NCI-H2081 (cell line): Measurements from ENCODE around the gene UIMC1.
"Not testable (repeated sequence)": the region's sequence is repeated elsewhere in the genome, so short reads cannot be mapped to it uniquely, and the experiment has no call there.

Experiments
- DNase-seq, 2 experiments: peaks; one replicate each; lab custom pipeline; 2025; lab: John Stamatoyannopoulos, UW

Gene UIMC1

DNA sequence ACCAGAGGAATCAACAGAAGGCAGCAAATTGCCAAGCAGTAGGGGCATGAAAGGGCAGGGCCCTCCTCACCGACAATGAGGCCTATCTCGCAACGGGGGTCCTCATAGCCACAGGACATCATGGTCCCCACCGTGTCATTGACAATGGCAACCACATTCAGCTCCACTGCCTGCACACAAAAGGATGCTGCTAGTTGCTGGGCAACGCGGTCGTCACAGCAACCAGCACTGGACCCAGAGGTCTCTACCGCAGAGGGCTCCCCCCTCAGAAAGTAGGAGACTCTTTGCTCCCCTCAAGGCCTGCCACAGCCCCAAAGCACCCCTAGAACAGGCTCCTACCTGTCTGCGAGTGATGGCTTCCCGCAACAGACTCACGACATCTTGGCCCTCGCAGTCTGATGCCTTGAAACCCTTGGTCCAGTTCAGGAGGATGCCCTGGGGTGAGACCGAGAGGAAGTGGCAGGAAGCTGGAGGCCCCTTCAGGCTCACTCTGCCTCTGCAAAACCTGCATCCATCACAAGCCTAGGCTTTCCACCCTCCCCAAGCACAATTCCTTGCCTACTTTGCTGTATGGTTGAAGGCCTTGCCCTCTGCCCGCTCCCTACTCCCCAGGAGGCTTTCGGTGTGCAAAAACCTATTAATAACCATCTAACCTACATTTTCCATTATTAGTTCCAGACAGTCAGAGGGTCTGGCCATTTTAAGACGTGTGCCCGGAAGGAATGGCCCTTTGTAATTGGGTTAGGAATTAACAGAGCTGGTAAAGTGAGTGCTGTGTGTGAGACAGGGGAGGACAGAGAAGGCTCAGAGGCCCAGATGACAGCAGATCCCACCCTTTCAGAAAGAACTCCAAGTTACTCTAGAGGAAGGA is 122.6 kb downstream of the UIMC1 start:
- no peak for DNase-seq

DNA sequence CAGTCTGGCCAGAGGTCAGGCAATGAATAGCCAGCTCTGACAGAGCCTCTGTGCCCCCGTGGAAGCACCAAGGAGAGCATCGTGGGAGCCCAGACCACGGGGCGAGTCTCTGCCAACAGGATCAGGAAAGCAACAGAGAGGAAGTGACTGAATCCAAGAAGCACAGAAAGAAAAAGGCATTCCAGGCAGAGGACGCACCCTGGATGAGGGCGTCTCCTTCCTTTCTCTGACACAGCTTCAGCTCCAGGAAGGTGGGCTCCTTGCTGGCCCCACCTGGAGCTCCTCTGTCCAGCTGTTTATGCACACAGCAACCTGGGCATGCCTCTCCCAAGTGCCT is 124.0 kb downstream of the UIMC1 start:
- DNase-seq, result no peak

DNA sequence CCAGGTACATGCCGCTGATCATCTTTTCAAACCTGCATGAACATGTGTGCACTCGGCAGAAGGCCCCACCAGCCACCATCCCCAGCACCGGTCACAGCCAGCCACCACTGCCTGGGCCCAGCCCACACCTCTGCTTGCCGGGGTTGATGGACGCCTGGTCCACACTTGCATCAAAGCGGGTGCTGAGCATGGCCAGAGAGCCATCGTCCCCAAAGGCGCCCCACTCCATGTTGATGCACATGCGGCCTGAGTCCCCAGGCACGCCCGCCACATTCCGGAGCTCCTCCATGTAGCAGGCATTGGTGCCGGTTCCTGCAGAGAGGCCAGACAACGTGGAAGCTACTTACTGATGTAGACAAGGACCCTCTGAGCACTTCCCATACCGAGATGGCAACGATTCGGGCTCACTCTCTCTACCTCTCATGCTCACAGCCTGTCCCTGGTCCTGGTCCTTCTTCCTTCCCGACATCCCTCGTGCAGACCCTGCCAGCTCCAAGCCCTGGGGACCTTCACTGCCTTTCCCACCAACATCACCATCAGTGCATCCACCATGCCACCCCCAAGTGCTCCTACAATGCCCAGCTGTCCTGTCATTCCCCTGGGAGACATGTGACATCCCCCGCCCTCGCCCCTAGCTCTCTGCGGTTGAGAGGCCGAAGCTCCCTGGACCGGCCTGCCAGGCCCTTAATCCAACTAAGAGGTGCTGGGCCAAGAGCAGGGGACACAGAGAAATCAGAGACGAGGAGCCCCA is 124.6 kb downstream of the UIMC1 start:
- no peak for DNase-seq

- no peak for DNase-seq
Observed at GRCh38 chr5:176881021-176881749, 125.4 kb downstream of the UIMC1 start.

GRCh38 chr5:176880366-176881020 is 126.1 kb downstream of the UIMC1 start:
- DNase-seq, result no peak

DNA sequence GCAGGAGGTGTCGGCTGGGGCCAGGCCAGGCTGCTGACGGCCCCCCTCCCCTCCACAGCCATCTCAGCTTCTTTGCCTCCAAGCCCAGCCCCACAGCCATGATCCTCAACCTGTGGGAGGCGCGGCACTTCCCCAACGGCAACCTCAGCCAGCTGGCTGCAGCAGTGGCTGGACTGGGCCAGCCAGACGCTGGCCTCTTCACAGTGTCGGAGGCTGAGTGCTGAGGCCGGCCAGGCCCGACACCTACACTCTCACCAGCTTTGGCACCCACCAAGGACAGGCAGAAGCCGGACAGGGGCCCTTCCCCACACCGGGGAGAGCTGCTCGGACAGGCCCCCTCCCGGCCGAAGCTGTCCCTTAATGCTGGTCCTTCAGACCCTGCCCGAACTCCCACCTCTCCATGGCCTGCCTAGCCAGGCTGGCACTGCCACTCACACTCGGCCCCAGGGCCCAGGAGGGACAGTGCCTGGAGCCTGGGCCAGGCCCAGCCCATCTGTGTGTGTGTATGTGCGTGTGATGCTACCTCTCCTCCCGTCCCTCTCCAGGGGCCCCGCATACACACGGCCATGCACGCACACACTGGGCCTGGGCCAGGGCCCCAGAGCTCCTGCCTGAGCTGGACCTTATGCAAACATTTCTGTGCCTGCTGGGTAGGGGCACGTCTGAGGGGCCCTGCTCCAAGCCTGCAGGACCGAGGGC is 126.8 kb downstream of the UIMC1 start:
- DNase-seq, result no peak

DNA sequence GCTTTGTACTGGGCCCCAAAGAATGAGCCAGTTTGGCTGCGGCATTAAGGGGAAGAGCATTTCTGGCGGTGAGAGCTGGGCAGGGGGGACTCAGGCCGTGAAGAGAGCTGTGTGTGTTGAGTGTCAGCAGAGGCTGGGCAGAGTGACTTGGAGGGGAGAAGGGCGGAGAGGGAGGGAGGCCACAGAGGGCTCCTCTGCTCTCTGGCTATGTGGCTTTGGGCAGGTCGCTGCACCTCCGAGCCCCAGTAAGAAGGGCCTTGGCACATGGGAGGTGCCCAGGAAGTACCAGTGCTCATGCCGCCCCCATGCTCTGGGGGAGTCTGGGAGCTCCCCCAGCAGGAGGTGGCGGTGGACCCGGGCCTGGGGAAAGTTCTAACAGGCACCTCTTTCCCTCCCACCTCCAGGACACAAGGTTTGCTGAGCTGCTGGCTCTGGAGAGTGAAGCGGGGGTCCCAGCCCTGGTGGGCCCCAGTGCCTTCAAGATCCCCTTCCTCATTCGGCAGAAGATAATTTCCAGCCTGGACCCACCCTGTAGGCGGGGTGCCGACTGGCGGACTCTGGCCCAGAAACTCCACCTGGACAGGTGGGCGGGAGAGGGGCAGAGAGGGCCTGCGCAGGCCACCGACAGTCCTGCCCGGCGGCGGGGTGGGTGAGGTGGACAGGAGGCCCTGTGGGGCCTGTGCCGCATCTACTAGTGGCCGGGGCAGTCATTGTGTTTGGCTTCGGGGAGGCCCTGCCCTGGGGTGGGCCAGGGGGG is 127.5 kb downstream of the UIMC1 start:
- DNase-seq, result no peak

GRCh38 chr5:176878463-176878862 is 128.1 kb downstream of the UIMC1 start:
- DNase-seq, result no peak

DNA sequence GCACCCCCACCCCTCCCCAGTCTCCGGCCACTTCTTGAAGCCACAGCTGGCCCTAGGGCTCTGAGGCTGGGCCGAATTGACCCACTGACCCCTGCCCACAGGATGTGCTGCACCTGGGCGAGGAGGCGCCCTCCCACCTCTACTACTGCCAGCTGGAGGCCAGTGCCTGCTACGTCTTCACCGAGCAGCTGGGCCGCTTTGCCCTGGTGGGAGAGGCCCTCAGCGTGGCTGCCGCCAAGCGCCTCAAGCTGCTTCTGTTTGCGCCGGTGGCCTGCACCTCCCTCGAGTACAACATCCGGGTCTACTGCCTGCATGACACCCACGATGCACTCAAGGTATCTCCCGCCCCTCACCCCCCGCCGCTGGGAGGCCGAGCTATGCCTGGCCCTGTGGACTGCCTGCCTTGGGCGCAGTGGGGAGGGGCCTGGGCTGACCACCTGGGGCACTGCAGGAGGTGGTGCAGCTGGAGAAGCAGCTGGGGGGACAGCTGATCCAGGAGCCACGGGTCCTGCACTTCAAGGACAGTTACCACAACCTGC is 128.7 kb downstream of the UIMC1 start:
- DNase-seq, result no peak

DNA sequence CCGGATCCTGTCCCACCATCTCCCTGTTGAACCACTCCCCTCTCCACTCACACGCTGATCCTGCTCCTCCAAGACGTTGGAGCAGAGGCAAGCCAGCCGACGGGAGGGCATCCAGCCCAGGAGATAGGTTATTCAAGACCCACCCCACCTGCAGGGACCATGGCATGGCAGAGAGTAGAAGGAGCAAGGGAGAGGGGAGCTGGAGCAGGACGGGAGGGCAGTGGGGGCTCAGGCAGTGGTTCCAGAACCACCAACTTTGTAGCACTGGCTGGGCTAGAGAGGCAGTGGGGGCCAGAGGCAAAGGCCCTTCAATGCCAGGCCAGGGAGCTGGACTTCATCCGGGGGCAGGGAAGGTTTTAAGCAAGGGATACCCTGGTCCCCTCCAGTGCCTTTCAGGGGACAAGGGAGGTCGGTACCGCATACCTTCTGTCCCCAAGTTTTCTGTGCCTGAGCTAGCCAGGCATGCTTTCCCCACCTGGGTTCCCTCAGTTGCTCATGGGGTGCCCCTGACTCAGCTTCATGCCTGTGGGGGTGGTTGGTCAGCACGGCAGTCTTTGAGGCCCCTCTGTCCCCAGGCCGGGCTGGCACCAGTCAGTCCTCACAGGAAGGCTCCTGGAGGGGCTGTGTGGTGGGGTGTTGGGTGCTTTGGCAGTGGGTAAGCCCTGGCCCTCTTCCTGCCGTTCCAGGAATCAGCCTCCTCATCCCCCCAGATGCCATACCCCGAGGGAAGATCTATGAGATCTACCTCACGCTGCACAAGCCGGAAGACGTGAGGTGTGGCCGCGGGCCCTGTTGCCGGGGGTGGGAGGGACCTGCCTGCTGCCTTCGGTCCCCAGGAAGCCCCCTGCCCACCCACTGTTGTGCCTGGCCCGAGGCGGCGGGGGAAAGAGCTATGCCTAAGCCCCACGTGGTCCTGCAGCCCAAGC is 129.8 kb downstream of the UIMC1 start:
- no peak for DNase-seq

- DNase-seq, result no peak
Observed at GRCh38 chr5:176875783-176876505, 130.6 kb downstream of the UIMC1 start.

GRCh38 chr5:176875014-176875550 is 131.5 kb downstream of the UIMC1 start:
- no peak for DNase-seq

- DNase-seq, result no peak
Observed at GRCh38 chr5:176874198-176874780, 132.3 kb downstream of the UIMC1 start.

- no peak for DNase-seq
Observed at GRCh38 chr5:176873541-176874172, 132.9 kb downstream of the UIMC1 start.

DNA sequence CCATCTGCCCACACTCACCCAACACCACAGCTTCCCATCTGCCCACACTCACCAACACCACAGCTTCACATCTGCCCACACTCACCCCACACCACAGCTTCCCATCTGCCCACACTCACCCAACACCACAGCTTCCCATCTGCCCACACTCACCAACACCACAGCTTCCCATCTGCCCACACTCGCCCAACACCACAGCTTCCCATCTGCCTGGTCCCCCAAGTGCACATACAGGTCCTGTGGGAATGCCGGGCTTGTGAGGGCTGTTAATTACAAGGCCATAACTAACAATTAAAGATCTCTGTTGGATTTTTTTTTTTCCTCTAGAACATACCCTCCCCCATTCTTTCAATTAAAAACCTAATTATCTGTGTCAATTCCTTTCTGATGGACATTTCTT is 133.6 kb downstream of the UIMC1 start:
- not testable (repeated sequence) for DNase-seq

GRCh38 chr5:176872586-176872985 is 134.0 kb downstream of the UIMC1 start:
- DNase-seq, result not testable (repeated sequence)

DNA sequence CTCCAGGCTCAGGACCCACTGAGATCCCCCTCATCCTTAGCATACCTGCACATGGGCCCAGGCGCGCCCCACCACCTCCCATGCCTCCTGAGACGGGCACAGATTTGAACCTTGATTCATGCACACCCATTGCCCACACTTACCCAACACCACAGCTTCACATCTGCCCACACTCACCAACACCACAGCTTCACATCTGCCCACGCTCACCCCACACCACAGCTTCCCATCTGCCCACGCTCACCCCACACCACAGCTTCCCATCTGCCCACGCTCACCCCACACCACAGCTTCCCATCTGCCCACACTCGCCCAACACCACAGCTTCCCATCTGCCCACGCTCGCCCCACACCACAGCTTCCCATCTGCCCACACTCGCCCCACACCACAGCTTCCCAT is 135.9 kb downstream of the UIMC1 start:
- not testable (repeated sequence) for DNase-seq
